Fibroblast of pulmonary artery (primary cell): ENCODE data around the gene SLC19A1.

Experiments
- DNase-seq: peaks from one replicate; pipeline ENCODE4 v3.0.0-alpha.2; 2010; ENCODE audit warnings: low read depth
- H3K4me3 ChIP-seq: replicated peaks from 2 replicates; pipeline ENCODE4 v1.5.1; 2011; ENCODE audit warnings: low read depth, mild to moderate bottlenecking, control low read depth, low read length, moderate library complexity
- CTCF ChIP-seq: IDR thresholded peaks from 2 replicates; pipeline ENCODE4 v1.5.1; 2011; ENCODE audit warnings: mild to moderate bottlenecking, control low read depth, low read length, inconsistent platforms; ENCODE audit errors: missing control alignments

The SLC19A1 gene

GRCh38 chr21:45542667-45543370 is 579 bp upstream of the SLC19A1 start:
- no peak for DNase-seq
- peak overlapping the region; percentile 55 for H3K4me3 ChIP-seq
- TF ChIP-seq CTCF: no peak

- peak overlapping the region; percentile 55 for H3K4me3 ChIP-seq
- no peak for TF ChIP-seq CTCF
- peak; percentile 70 for DNase-seq
These were observed 810 bp downstream of the SLC19A1 start for GRCh38 chr21:45541221-45542039.

- no peak for TF ChIP-seq CTCF
- no peak for DNase-seq
- H3K4me3 ChIP-seq: no peak overlapping the region
These were observed 1.7 kb downstream of the SLC19A1 start for GRCh38 chr21:45540601-45540970.

GRCh38 chr21:45539796-45540600 is 2.2 kb downstream of the SLC19A1 start:
- DNase-seq: no peak
- no peak overlapping the region for H3K4me3 ChIP-seq
- TF ChIP-seq CTCF: no peak

GRCh38 chr21:45539046-45539795 is 3.0 kb downstream of the SLC19A1 start:
- H3K4me3 ChIP-seq: no peak overlapping the region
- TF ChIP-seq CTCF: no peak
- DNase-seq: no peak

- no peak for DNase-seq
- H3K4me3 ChIP-seq: no peak overlapping the region
- TF ChIP-seq CTCF: no peak
These were observed 3.7 kb downstream of the SLC19A1 start for GRCh38 chr21:45538381-45539045.
